GM21619 (cell line): ENCODE data around the gene PLS1.
A peak's percentile ranks its signal among the peaks of the same experiment; 100 is the strongest.
"Not testable (repeated sequence)": the region's sequence is repeated elsewhere in the genome, so short reads cannot be mapped to it uniquely, and the experiment has no call there.

Source experiments
- ATAC-seq: cut with Tn5 transposase; IDR thresholded peaks from one replicate; pipeline ENCODE4 v1.9.1; 2021; ENCODE audit not compliant: unreplicated experiment

Gene PLS1

DNA sequence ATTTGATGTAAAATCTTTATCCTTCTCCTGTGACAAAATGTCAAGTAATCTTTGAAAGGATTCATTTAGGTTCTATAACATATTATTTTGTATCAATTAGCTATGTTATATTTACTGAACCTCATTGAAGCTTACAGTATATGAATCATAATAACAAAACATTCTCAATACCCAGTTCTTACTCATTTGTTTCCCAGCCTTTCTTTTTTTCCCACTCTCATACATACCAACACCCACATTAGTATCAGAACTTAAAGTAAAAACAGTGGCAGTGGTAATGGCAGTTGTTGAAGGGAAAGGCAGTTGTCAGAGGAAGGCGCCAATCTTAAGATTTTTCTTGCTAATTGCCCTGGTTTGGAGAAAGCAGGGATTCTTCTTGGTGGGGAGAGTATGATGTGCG lies 94.4 kb downstream of the PLS1 start:
- no peak for ATAC-seq

DNA sequence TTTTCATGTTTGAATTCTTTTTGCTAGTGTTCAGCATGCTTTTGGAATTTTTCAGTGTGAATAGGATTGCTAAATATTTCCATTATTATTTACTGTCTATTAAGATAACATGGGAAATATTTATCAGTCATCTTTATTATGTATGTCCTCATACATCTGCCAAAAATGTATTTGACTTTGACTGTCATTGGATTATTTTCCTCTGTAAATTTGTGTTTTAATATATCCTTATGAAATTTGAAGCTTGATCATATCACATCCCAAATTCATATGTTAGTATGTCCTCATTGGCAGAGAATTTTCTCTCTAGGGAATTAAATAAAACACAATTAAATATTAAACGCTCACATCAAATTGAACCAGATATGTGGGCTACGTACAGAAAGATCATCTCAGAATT lies 95.3 kb downstream of the PLS1 start:
- no peak for ATAC-seq

DNA sequence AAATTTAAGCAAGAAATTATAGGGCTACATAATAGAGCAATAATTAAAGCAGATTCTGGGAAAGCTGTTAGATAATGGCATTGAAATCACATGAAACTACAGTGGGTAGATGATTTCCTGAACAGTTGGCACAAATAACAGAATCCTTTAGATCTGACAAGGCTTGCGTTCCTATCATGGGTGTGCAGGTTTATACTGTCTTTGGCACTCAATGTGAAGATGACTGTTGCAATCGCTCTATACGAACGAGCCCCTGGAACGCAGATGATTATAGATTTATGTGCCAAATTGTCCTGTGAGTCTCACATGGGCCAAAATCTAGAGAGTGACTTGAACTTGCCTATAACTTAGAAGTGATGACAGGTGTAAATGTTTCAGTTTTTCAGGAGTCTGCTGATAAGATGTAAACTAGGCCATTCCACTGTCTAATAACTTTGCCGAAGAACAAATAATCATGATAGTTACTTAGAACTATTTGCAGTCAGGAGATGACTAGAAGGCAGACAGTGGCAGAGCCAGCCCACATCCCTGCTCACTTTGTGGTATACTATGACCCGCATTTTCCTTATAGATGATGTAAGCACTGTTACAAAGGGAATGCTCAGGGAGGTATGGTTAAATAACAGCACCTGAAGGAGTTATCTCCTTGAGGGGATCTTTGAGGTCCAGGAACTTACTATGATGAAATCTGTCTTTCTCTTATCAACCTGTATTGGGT lies 97.1 kb downstream of the PLS1 start:
- ATAC-seq, result no peak

DNA sequence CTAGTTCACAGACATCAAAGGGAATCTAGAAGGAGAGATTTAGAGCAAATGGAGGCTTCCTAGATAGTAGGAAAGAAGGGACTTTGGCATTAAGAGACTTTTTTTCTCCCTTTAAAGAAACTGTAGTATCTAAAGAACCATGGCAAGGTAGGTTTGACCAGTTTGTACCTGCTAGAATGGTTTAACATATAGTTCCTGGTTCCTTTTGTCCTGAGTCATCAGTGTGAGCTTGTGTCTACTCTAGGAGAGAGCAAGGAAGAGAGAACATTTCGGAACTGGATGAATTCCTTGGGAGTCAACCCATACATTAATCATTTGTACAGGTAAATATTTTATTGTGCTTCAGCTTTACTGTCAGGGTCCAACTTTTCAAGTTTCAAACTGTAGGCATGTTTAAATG lies 98.0 kb downstream of the PLS1 start:
- ATAC-seq, result no peak

DNA sequence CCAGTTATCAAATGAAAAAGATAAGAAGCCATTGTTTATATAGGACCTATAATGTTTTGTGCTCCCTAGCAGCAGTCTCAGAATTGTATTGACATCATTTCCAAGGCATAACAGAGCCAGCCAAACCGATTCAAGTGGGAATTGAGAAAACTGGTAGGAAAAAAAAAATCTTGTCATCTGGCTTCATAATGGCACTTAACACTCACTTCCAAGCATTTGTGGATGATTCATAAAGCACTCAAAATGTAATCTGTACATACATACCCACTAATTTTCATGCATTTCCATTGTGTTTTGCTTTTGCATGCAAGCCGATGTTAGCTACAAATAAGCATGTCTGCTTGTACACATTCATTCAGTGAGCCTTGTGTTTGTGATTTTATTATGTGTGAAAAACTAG lies 109.0 kb downstream of the PLS1 start:
- ATAC-seq, result no peak

DNA sequence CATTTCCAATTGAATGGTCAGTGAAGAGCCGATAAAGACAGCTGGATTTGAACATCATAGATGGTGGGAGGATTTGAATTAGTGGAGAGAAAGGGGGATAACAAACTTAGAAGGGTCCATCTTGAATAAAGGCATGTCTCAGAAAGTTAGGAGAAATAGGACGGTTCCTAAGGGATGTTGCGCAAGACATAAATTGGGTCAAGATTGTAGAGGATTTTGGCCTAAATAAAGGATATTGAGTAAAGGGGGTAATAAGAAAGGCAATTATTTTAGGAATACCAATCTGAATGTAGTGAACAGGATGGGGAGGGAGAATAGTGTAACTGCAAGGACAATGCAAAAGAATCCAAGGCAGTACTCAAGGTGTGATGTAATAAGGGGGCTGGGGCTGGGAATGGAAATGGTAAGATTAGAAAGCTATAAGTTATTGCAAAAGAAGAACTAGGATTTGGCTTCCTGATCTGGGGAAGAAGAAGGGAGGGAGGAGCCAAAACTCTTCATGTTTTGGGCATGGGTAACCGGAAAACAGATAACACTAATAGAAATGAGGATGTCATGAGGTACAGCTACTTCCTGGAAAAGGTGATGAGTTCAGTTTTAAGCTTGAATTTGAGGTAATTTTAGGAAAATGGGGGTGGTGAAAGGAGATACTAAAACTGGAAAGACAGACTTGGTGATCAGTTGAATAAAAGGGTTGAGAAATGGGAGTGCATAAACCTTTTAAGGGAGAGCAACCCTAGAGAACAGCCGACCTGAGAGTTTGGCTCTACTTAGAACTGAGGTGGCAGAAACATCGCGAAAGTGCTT lies 110.3 kb downstream of the PLS1 start:
- ATAC-seq, result no peak

DNA sequence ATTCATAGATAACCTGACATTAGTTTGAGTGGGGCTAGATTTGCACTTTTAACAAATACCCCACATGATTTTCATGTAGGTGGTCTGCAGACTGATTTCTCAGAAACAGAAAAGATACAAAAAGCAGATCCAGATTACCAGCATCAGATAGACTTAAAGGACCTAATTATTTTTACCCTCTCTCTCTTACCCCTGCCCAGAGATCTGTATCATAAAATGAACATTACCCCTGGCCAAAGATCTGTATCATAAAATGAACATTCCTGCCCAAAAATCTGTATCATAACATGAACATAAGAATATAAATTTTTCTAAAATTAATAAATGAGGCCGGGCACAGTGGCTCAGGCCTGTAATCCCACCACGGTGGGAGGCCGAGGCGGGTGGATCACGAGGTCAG lies 113.0 kb downstream of the PLS1 start:
- ATAC-seq, result no peak

DNA sequence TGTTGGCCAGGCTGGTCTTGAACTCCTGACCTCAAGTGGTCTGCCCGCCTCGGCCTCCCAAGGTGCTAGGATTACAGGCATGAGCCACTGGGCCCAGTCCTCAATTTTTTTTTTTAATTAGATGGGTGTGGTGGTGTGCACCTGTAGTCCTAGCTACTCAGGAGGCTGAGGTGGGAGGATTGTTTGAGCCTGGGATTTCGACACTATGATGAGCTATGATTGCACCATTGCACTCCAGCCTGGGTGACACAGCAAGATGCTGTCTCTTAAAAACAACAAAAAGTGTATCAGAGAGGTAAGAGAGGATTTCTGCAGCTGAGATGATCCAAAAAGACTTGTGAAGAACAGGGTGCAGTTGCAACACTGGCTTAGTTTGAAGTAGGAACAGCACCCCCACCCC lies 118.7 kb downstream of the PLS1 start:
- not testable (repeated sequence) for ATAC-seq

DNA sequence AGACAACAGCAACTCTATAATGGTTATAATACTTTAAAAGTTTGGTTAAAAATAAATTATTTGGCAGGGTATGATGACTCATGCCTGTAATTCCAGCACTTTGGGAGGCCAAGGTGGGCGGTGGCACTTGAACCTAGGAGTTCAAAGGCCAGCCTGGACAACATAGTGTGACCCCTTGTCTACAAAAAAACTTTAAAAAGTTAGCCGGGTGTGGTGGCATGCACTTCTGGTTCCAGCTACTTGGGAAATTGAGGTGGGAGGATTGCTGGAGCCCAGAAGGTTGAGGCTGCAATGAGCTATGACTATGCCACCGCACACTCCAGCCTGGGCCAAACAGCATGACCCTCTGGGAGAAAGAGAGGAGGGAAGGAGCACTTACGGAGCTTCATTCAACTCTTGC lies 119.9 kb downstream of the PLS1 start:
- ATAC-seq, result no peak

DNA sequence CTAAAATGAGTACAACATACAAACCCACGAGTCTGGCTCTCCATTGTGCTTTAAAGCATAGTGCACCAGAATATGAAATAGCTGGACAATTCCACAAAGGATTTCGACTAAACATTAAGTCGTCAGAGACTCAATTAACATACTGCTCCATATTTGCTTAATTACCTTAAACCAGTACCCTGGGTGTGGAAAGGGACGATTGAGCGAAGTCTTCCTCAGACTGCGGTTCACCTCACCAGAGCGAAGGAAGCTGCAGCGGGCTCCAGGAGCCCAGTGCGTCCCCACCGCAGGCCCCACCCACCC lies 127.4 kb downstream of the PLS1 start:
- ATAC-seq, result no peak

DNA sequence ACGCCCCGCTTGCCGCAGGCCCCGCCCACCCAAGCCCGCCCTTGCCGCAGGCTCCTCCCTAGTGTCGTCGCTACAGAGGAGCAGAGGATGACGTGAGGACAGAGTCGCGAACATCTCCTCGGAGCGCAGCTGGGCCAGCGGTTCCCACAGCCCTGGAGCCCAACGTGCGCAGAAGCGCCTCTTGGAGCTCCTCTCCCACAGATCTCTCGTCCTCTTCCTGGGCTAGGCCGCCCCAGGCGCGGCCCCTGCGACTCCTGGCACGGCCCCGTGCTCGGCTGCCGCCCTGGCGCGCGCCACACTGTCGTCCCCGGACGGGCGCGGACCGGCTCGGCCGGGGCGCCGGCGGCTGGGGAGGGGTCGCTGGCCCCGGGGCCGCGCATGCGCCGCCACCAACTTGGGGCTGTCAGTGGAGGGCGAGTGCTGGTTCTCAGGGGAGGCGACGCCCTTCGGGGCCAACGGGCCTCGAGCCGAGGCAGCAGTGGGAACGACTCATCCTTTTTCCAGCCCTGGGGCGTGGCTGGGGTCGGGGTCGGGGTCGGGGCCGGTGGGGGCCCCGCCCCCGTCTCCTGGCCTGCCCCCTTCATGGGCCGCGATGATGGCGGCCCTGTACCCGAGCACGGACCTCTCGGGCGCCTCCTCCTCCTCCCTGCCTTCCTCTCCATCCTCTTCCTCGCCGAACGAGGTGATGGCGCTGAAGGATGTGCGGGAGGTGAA lies 127.9 kb downstream of the PLS1 start, which contains the start of gene TRPC1:
TSS of gene TRPC1 (plus strand) at position 67 of the 714 bp plus-strand sequence. CDS start at position 593, 526 bp downstream.
- peak; percentile 93 for ATAC-seq

DNA sequence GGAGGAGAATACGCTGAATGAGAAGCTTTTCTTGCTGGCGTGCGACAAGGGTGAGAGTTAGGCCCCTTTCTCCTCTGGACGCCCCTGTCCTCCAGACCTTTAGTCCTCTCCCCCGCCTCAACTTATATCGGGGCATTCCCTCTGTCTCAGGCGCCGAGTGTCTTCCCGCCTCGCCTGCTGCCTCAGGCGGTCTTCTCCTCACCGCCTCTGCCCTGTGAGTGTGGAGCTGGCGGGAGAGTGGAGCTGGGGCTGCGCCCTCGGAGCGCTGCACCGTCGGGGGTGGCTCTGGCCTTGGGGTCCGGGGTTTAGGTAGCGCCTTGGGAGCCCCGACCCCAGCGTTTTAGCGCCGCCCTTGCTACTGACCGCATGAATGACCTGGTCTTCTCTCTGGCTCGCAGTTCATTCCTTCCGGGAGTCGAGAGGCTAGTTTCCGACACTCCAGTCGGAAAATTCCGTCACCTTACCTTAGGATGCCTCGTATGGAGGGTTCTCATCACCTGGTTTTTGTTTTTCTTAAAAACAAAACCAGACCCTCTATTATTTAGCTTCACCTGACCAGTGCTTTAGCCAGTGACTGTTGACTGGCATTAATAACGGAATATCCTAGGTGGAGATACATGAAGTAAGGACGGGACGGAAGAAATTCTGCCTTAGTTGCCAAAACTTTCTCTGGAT lies 128.6 kb downstream of the PLS1 start:
- ATAC-seq, result peak; percentile 14

DNA sequence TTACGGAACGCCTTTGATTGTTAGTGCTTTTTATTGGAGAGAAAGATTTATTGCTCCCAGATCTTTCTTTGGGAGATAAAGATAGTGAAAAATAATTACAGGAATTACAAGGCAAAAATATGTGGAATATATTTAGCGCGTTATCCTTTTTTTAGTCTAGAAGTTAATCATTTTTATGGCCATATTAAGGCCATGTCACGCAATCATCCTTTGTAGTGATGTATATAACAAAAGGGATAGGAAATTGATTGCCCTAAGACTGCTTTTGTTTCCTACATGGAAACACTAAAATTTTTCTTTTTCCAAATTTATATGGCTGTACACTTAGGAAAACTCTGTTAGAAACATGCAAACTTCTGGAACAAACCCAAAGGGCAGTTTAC lies 129.2 kb downstream of the PLS1 start:
- no peak for ATAC-seq

DNA sequence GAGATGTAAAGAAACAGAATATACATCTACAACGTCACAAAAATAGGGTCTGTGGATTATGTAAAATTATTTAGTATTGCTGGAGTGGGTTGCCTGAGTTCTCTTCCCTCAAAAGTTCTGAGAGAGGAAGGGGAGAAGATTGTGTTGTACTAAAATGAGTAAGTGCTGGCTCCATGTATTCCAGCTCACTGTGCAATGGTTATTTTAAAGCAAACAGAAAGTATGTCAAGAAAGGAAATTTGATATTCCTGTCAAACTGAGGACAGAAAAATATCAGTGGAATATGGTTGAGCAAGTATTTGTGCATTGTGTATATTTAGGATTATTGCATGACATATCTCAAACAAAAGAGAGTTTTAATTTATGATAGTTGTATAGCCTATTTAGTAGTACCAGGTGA lies 129.8 kb downstream of the PLS1 start:
- no peak for ATAC-seq

DNA sequence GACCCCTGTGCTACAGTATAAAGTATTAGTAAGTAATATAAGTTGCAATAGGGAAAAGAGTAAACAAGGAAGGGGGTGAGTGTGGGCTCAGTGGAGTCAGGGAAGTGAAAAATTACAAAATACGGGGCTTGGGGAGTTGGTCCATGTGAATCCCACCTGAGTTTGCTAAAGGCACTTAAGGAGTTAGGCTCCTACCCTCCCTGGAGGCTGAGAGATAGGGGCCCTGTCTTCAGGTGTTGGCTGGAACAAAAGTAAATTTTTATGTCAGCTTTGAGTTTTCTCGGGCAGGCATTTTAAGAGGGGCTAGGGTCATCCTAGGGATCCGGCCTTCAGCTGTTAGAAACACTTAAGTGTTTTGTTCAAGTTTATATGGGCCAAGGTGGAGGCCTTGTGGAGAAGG lies 135.9 kb downstream of the PLS1 start:
- ATAC-seq, result no peak

DNA sequence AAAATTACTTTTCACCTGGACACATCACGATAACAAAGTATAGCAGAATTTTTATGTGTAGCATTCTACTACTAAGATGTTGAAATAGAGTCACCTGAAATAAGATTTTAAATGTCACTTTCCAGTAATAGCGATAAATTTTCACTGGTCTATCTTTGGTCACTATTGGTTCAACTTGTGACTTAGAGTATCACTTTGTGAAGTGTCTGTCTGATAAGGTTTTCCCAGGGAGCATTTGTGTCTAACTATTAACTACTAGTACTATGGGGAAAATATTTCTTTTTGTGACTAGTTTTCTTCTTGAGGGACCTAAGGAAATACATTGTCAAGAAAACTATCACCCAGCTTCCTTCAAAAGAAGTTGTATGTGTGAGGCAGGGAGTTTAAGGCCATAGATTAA lies 138.6 kb downstream of the PLS1 start:
- no peak for ATAC-seq

DNA sequence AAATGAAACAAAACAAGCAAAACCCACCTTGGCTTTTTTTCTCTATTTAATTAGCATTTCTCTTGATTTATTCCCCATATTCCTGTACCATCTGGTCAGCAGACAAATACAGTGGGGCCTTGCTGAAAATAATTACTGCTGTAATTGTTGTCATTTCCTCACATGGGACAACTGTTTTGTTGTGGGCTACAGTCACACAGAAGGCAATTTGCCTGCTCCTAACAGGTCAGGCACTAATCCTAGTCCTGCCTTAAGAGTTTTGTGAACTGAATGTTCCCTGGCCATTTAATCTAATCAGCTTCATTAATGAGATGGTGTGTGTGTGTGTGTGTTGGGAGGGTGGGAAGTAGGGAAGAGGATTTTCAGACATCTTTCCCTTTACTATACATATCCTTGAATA lies 139.3 kb downstream of the PLS1 start:
- no peak for ATAC-seq

DNA sequence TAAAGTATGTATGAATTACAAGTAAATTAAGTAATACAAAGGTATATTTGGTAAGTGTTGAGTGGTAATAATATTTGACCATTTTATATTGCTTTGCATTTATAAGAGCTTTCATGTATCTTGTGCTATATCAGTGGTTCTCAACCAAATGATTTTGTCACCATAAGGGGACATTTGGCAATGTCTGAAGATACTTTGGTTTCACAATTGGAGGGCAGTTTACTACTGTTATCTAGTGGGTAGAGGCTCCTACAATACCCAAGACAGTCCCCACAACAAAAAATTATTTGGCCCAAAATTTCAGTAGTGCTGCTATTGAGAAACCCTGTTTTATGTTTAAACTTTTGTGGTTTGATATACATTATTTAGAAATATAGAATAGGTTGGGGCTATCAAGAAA lies 142.2 kb downstream of the PLS1 start:
- no peak for ATAC-seq

DNA sequence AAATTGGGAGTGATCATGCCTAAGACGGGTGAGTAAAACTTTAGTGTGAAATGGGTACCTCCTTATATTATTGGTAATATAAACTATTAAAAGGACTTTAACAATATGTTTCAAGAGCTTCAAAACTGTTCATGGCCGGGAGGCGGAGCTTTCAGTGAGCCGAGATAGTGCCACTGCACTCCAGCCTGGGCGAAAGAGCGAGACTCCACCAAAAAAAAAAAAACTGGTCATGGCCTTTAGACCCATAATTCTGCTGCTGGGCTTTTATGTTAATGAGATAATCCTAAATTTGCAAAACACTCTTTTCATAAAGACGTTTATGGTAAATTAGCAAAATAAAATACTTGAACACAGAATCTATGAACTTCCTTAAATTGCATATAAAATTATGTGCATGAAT lies 150.5 kb downstream of the PLS1 start:
- ATAC-seq, result no peak

DNA sequence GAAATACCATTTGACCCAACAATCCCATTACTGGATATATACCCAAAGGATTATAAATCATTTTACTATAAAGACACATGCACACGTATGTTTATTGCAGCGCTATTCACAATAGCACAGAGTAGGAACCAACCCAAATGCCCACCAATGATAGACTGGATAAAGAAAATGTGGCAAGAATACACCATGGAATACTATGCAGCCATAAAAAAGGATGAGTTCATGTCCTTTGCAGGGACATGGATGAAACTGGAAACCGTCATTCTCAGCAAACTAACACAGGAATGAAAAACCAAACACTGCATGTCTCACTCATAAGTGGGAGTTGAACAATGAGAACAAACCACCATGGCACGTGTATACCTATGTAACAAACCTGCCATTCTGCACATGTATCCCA lies 154.3 kb downstream of the PLS1 start:
- not testable (repeated sequence) for ATAC-seq

DNA sequence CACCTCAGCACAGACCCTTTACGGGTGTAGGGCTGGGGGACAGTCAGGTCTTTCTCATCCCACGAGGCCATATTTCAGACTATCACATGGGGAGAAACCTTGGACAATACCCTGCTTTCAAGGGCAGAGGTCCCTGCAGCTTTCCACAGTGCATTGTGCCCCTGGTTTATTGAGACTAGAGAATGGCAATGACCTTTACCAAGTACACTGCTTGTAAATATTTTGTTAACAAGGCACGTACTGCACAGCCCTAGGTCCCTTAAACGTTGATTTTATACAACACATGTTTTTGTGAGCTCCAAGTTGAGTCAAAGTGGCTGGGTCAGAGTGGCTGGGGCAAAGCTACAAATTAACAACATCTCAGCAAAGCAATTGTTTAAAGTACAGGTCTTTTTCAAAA lies 156.4 kb downstream of the PLS1 start:
- ATAC-seq, result not testable (repeated sequence)

DNA sequence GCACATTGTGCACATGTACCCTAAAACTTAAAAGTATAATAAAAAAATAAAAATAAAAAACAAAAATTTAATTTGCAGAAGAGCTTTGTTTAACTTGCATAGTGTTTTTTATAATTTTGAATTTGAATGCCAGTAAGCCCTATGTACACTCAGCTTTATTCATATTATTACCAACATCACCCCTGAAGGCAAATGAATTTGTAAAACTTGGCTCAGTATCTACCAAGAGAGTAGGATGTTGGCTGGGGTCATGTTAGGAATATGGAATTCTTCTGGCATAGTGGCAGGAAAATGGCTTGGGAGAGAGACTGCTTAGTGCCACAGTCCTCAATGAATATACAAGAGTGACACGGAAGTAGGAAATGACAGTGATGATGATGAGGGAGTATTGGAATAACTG lies 158.3 kb downstream of the PLS1 start:
- no peak for ATAC-seq
